Neural progenitor cell (in vitro differentiated cells): ENCODE data around the gene SLX9. TPM values are rescaled to one million over a fixed set of nuclear protein-coding genes. Genes with fewer than 3 reads are reported as not detected.

Experiments used
- DNase-seq: peaks from one replicate; pipeline ENCODE4 v3.0.0-alpha.2; 2016; ENCODE audit warnings: low spot score
- H2AFZ ChIP-seq: fragments of 200-600 bp; sonication (generic); replicated peaks from 2 replicates; pipeline ENCODE4 v1.6.1; 2016; ENCODE audit warnings: antibody characterized with exemption
- H3F3A ChIP-seq: fragments of 200-600 bp; sonication (generic); 2 replicates; pipeline ENCODE4 v1.6.1; 2016; ENCODE audit warnings: antibody characterized with exemption, low read depth
- H3K27ac ChIP-seq: fragments of 200-600 bp; sonication (generic); 2 replicates; pipeline ENCODE4 v1.5.1; 2016; ENCODE audit warnings: mild to moderate bottlenecking
- H3K27me3 ChIP-seq: fragments of 200-600 bp; sonication (generic); 2 replicates; pipeline ENCODE4 v1.6.1; 2016; ENCODE audit warnings: mild to moderate bottlenecking, moderate library complexity
- H3K36me3 ChIP-seq: fragments of 200-600 bp; sonication (generic); 2 replicates; pipeline ENCODE4 v1.5.1; 2016
- H3K4me1 ChIP-seq: fragments of 200-600 bp; sonication (generic); 2 replicates; pipeline ENCODE4 v1.6.1; 2016; ENCODE audit warnings: mixed run types
- H3K4me2 ChIP-seq: fragments of 200-600 bp; sonication (generic); 2 replicates; pipeline ENCODE4 v1.6.1; 2016
- H3K4me3 ChIP-seq: fragments of 200-600 bp; sonication (generic); 2 replicates; pipeline ENCODE4 v1.5.1; 2016
- H3K79me2 ChIP-seq: fragments of 200-600 bp; sonication (generic); 2 replicates; pipeline ENCODE4 v1.6.1; 2016; ENCODE audit warnings: low read depth
- H3K9ac ChIP-seq: fragments of 200-600 bp; sonication (generic); 2 replicates; pipeline ENCODE4 v1.6.1; 2016
- H3K9me3 ChIP-seq: fragments of 200-600 bp; sonication (generic); 2 replicates; pipeline ENCODE4 v1.5.1; 2016; ENCODE audit warnings: low read depth
- H4K20me1 ChIP-seq: fragments of 200-600 bp; sonication (generic); 2 replicates; pipeline ENCODE4 v1.6.1; 2016; ENCODE audit warnings: low read depth
- H3K27ac Mint-ChIP-seq: 3 replicates; pipeline ENCODE4 v1.8.0; 2021; ENCODE audit warnings: mixed read lengths
- H3K27me3 Mint-ChIP-seq: 2 replicates; pipeline ENCODE4 v1.8.0; 2022; ENCODE audit warnings: low read depth, mild to moderate bottlenecking, inconsistent platforms, moderate library complexity, mixed read lengths; ENCODE audit not compliant: insufficient read depth
- H3K36me3 Mint-ChIP-seq: 3 replicates; pipeline ENCODE4 v1.8.0; 2021; ENCODE audit warnings: mixed read lengths
- H3K4me1 Mint-ChIP-seq: 3 replicates; pipeline ENCODE4 v1.8.0; 2021; ENCODE audit warnings: mixed read lengths
- H3K4me3 Mint-ChIP-seq: 3 replicates; pipeline ENCODE4 v1.8.0; 2021; ENCODE audit warnings: mild to moderate bottlenecking, moderate library complexity, mixed read lengths
- H3K9me3 Mint-ChIP-seq: 3 replicates; pipeline ENCODE4 v1.8.0; 2020; ENCODE audit warnings: mixed read lengths
- EZH2 ChIP-seq: fragments of 200-600 bp; sonication (generic); IDR thresholded peaks from 2 replicates; pipeline ENCODE4 v1.6.1; 2017; ENCODE audit warnings: antibody characterized with exemption, mild to moderate bottlenecking, moderate library complexity
- EZH2phosphoT487 ChIP-seq: fragments of 200-600 bp; sonication (generic); IDR thresholded peaks from 2 replicates; pipeline ENCODE4 v1.6.1; 2017; ENCODE audit warnings: antibody characterized with exemption
- total RNA-seq: library from RNA; depleted of rRNA; stranded (reverse); fragments of >200 nt; gene quantifications from 2 replicates; pipeline ENCODE4 v1.2.3, GENCODE V29; 2015; ENCODE audit warnings: low replicate concordance
- TF ChIP-seq, protein P1 (sequence below): fragments of 200-600 bp; sonication (generic); IDR thresholded peaks from 2 replicates; pipeline ENCODE4 v1.5.1; 2017; ENCODE audit warnings: antibody characterized with exemption, mild to moderate bottlenecking

Gene SLX9
- total RNA-seq, 1 donor from 2014 or later, result 4.7 TPM

DNA sequence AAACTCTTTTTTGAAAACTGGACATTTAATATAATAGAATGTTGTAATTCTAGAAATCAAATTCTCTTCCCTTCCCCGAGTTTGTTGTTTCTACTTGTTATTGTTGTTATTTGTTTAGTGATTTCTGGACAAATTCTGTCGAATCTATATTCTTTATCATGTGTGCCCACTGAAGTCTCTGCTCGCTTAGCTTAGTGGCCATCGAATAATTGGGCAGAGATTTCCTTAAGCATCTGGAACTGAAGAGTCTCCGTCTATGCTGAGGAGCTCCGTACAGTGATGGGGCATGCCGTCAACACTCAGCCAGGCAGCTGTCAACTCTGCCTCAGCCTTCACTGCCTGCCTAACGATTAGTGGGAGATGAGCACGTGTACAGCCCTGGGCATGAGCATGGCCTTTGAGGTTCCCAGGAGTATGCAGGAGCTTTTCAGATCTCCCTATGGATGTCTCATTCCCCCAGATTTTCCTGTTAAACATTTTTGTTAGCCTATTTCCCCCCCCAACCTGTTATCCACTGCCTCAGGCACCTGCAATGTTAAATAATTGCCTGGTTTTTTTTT is 66.8 kb downstream of the SLX9 start:
- H3K4me2 ChIP-seq, result no peak overlapping the region
- no peaks in the 10 kb centered on the region for H3K9me3 ChIP-seq
- H3K27ac ChIP-seq, result no peak overlapping the region
- H2AFZ ChIP-seq, result no peak overlapping the region
- H3K79me2 ChIP-seq, result no peaks in the 10 kb centered on the region
- no peak overlapping the region for H3K9ac ChIP-seq
- no peak for TF ChIP-seq EZH2phosphoT487
- no peak for TF ChIP-seq EZH2
- TF ChIP-seq, protein P1, sequence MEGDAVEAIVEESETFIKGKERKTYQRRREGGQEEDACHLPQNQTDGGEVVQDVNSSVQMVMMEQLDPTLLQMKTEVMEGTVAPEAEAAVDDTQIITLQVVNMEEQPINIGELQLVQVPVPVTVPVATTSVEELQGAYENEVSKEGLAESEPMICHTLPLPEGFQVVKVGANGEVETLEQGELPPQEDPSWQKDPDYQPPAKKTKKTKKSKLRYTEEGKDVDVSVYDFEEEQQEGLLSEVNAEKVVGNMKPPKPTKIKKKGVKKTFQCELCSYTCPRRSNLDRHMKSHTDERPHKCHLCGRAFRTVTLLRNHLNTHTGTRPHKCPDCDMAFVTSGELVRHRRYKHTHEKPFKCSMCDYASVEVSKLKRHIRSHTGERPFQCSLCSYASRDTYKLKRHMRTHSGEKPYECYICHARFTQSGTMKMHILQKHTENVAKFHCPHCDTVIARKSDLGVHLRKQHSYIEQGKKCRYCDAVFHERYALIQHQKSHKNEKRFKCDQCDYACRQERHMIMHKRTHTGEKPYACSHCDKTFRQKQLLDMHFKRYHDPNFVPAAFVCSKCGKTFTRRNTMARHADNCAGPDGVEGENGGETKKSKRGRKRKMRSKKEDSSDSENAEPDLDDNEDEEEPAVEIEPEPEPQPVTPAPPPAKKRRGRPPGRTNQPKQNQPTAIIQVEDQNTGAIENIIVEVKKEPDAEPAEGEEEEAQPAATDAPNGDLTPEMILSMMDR, result no peak
- peaks cover 49% of the 10 kb centered on the region for H3K4me1 Mint-ChIP-seq
- H3K4me1 ChIP-seq, result peaks cover 32% of the 10 kb centered on the region
- no peak overlapping the region for H3K4me3 Mint-ChIP-seq
- H3K36me3 ChIP-seq, result no peaks in the 10 kb centered on the region
- peaks cover 2% of the 10 kb centered on the region for H3K27me3 ChIP-seq
- DNase-seq, result no peak
- peaks cover 4% of the 10 kb centered on the region for H3K27me3 Mint-ChIP-seq
- H3F3A ChIP-seq, result peaks cover 12% of the 10 kb centered on the region
- H3K36me3 Mint-ChIP-seq, result no peaks in the 10 kb centered on the region
- no peaks in the 10 kb centered on the region for H4K20me1 ChIP-seq
- H3K27ac Mint-ChIP-seq, result no peak overlapping the region
- peaks cover 31% of the 10 kb centered on the region for H3K9me3 Mint-ChIP-seq
- H3K4me3 ChIP-seq, result no peak overlapping the region

DNA sequence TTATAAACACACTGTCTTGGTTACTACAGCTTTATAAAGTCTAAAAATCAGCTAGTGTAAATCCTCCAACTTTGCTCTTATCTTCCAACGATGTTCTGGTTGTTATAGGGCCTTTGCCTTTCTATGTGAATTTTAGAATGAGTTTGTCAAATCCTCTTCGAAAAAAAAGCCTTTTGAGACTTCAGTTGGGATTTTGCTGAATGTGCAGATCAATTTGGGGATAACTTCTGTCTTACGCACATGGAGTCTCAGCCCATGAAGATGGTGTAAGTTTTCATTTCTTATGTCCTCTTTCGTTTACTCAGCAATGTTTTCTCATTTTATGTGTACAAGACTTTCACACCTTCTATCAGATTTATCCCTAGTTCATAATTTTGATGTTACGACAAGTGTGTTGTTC is 69.8 kb downstream of the SLX9 start:
- Histone ChIP-seq H3F3A (peaks cover 21% of the 10 kb centered on the region), H3K9me3 (no peaks in the 10 kb centered on the region), H3K4me1 (peaks cover 40% of the 10 kb centered on the region), H3K79me2 (no peaks in the 10 kb centered on the region), H3K4me3 (no peak overlapping the region), H4K20me1 (no peaks in the 10 kb centered on the region), H3K36me3 (no peaks in the 10 kb centered on the region), H3K27ac (no peak overlapping the region), H3K27me3 (peaks cover 3% of the 10 kb centered on the region), H3K4me2 (no peak overlapping the region), H3K9ac (no peak overlapping the region), H2AFZ (no peak overlapping the region)
- H3K9me3 Mint-ChIP-seq, result peaks cover 31% of the 10 kb centered on the region
- peaks cover 62% of the 10 kb centered on the region for H3K4me1 Mint-ChIP-seq
- peaks cover 4% of the 10 kb centered on the region for H3K27me3 Mint-ChIP-seq
- TF ChIP-seq EZH2phosphoT487 (no peak), EZH2 (no peak)
- TF ChIP-seq, protein P1, result no peak
- H3K27ac Mint-ChIP-seq, result no peak overlapping the region
- no peaks in the 10 kb centered on the region for H3K36me3 Mint-ChIP-seq
- DNase-seq, result no peak
- no peak overlapping the region for H3K4me3 Mint-ChIP-seq

DNA sequence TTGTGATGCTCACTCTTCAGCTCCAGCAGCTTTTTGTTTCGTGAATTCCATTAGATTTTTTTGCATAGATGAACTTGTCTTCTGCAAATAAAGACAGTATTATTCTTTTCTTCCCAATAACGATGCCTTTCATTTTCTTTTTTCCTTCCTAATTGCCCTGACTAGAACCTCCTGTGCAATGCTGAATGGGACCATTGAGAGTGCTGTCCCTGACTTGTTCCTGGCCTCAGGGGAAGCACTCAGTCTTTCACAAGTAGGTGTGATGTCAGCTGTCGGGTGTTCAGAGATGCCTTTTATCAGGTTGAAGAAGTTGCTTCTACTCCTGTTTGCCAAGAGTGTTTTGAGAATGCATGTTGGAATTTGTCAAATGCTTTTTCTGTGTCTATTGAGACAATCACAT is 70.3 kb downstream of the SLX9 start:
- Mint-ChIP-seq H3K36me3 (no peaks in the 10 kb centered on the region), H3K27ac (no peak overlapping the region), H3K9me3 (peaks cover 28% of the 10 kb centered on the region), H3K4me3 (no peak overlapping the region), H3K27me3 (peaks cover 5% of the 10 kb centered on the region), H3K4me1 (peaks cover 67% of the 10 kb centered on the region)
- peaks cover 40% of the 10 kb centered on the region for H3K4me1 ChIP-seq
- no peak overlapping the region for H3K9ac ChIP-seq
- H4K20me1 ChIP-seq, result no peaks in the 10 kb centered on the region
- H3K4me2 ChIP-seq, result no peak overlapping the region
- H3K79me2 ChIP-seq, result no peaks in the 10 kb centered on the region
- no peaks in the 10 kb centered on the region for H3K9me3 ChIP-seq
- peaks cover 21% of the 10 kb centered on the region for H3F3A ChIP-seq
- H3K27ac ChIP-seq, result no peak overlapping the region
- H3K36me3 ChIP-seq, result no peaks in the 10 kb centered on the region
- peaks cover 3% of the 10 kb centered on the region for H3K27me3 ChIP-seq
- TF ChIP-seq, protein P1, result no peak
- no peak for DNase-seq
- H3K4me3 ChIP-seq, result no peak overlapping the region
- H2AFZ ChIP-seq, result no peak overlapping the region
